Fibroblast of lung (primary cell): ENCODE data around the gene ZNF831. TPM values are rescaled to one million over a fixed set of nuclear protein-coding genes. Genes with fewer than 3 reads are reported as not detected.

Experiments
- DNase-seq, 2 donors: peaks; one replicate each; pipeline versions ENCODE4 v3.0.0 to v3.0.0-alpha.2; 2010; ENCODE audit warnings: low read depth in 2 of 2
- H2AFZ ChIP-seq: 2 replicates; pipeline ENCODE4 v1.5.1; 2012; ENCODE audit warnings: low read length, control low read depth, inconsistent platforms
- H3K27ac ChIP-seq: 2 replicates; pipeline ENCODE4 v1.5.1; 2011; ENCODE audit warnings: low read length, control low read depth; ENCODE audit not compliant: insufficient read depth
- H3K27me3 ChIP-seq: 2 replicates; pipeline ENCODE4 v1.5.1; 2011; ENCODE audit warnings: mild to moderate bottlenecking, low read length; ENCODE audit not compliant: control insufficient read depth, insufficient read depth
- H3K36me3 ChIP-seq: 2 replicates; pipeline ENCODE4 v1.5.1; 2011; ENCODE audit warnings: low read length; ENCODE audit not compliant: control insufficient read depth, insufficient read depth
- H3K4me1 ChIP-seq: 2 replicates; pipeline ENCODE4 v1.5.1; 2011; ENCODE audit warnings: low read length; ENCODE audit not compliant: control insufficient read depth, insufficient read depth; ENCODE audit errors: extremely low read depth
- H3K4me2 ChIP-seq: 2 replicates; pipeline ENCODE4 v1.5.1; 2011; ENCODE audit warnings: low read length, control low read depth; ENCODE audit not compliant: insufficient read depth; ENCODE audit errors: extremely low read depth
- H3K4me3 ChIP-seq, 4 experiments: fragments of 200-600 bp in 1 of 4; sonication (generic) in 1 of 4; replicated peaks in 1 of 4; 2 replicates each; pipeline ENCODE4 v1.5.1; 2011 to 2016; ENCODE audit warnings: low read length in 4 of 4, low read depth in 3 of 4, mild to moderate bottlenecking in 3 of 4, control low read depth in 2 of 4, inconsistent platforms in 1 of 4, mixed read lengths in 1 of 4; ENCODE audit not compliant: insufficient read depth in 1 of 4; ENCODE audit errors: control extremely low read depth in 1 of 4
- H3K79me2 ChIP-seq: 2 replicates; pipeline ENCODE4 v1.5.1; 2012; ENCODE audit warnings: mild to moderate bottlenecking, low read length, inconsistent platforms; ENCODE audit not compliant: control insufficient read depth, insufficient read depth
- H3K9ac ChIP-seq: 2 replicates; pipeline ENCODE4 v1.5.1; 2011; ENCODE audit warnings: mild to moderate bottlenecking, low read length, control low read depth; ENCODE audit not compliant: insufficient read depth
- H3K9me3 ChIP-seq: 2 replicates; pipeline ENCODE4 v1.5.1; 2012; ENCODE audit warnings: low read depth, low read length; ENCODE audit not compliant: control insufficient read depth, insufficient read depth
- H4K20me1 ChIP-seq: 2 replicates; pipeline ENCODE4 v1.5.1; 2011; ENCODE audit warnings: low read length; ENCODE audit not compliant: control insufficient read depth, insufficient read depth; ENCODE audit errors: extremely low read depth
- EZH2 ChIP-seq: IDR thresholded peaks from 2 replicates; pipeline ENCODE4 v1.5.1; 2012; ENCODE audit warnings: low read length, control low read depth, mild to moderate bottlenecking; ENCODE audit errors: missing control alignments
- polyA plus RNA-seq, 2 donors: library from polyadenylated mRNA; depleted of rRNA in 1 of 2; stranded (reverse) in 1 of 2; unstranded in 1 of 2; fragments of >200 nt; gene quantifications; 2 replicates each; pipeline ENCODE4 v1.2.1, GENCODE V29; 2011 to 2012; ENCODE audit warnings: missing spikeins in 1 of 2
- total RNA-seq: library from RNA; depleted of rRNA; stranded (reverse); fragments of >200 nt; gene quantifications from 2 replicates; pipeline ENCODE4 v1.2.1, GENCODE V29; 2014
- TF ChIP-seq, protein P1 (sequence below), 2 donors: IDR thresholded peaks in 1 of 2; conservative IDR thresholded peaks in 1 of 2; 1 replicate in 1 of 2; 2 replicates in 1 of 2; pipeline ENCODE4 v1.5.1; 2011 to 2012; ENCODE audit warnings: low read length in 2 of 2, control low read depth in 1 of 2, inconsistent platforms in 1 of 2, low read depth in 1 of 2, mild to moderate bottlenecking in 1 of 2

Gene ZNF831
- total and polyA plus RNA-seq, 2 donors (not counting 1 experiment from before 2014, with no cell fraction given), result not detected

- H2AFZ ChIP-seq, result no peak overlapping the region
- H3K27ac ChIP-seq, result no peak overlapping the region
- H3K4me3 ChIP-seq, result no peak overlapping the region
- H3K27me3 ChIP-seq, result no peaks in the 10 kb centered on the region
- H3K36me3 ChIP-seq, result no peaks in the 10 kb centered on the region
- no peaks in the 10 kb centered on the region for H3K4me1 ChIP-seq
- H3K79me2 ChIP-seq, result no peaks in the 10 kb centered on the region
- no peak overlapping the region for H3K4me2 ChIP-seq
- H4K20me1 ChIP-seq, result no peaks in the 10 kb centered on the region
- H3K9ac ChIP-seq, result no peak overlapping the region
- H3K9me3 ChIP-seq, result no peaks in the 10 kb centered on the region
- TF ChIP-seq EZH2, result no peak
- TF ChIP-seq, protein P1, sequence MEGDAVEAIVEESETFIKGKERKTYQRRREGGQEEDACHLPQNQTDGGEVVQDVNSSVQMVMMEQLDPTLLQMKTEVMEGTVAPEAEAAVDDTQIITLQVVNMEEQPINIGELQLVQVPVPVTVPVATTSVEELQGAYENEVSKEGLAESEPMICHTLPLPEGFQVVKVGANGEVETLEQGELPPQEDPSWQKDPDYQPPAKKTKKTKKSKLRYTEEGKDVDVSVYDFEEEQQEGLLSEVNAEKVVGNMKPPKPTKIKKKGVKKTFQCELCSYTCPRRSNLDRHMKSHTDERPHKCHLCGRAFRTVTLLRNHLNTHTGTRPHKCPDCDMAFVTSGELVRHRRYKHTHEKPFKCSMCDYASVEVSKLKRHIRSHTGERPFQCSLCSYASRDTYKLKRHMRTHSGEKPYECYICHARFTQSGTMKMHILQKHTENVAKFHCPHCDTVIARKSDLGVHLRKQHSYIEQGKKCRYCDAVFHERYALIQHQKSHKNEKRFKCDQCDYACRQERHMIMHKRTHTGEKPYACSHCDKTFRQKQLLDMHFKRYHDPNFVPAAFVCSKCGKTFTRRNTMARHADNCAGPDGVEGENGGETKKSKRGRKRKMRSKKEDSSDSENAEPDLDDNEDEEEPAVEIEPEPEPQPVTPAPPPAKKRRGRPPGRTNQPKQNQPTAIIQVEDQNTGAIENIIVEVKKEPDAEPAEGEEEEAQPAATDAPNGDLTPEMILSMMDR (conservative IDR thresholded peaks at IDR 0.05 in 1 of 2, IDR thresholded peaks at IDR 0.05 in 1 of 2; ENCODE audit: low read depth in 1 of 2, low read length in 2 of 2), result no peak
- no peak for DNase-seq
Observed at GRCh38 chr20:59297686-59298085, 134.1 kb downstream of the ZNF831 start.

GRCh38 chr20:59299945-59300332 is 136.3 kb downstream of the ZNF831 start:
- Histone ChIP-seq H2AFZ (no peak overlapping the region), H4K20me1 (no peaks in the 10 kb centered on the region), H3K27ac (no peak overlapping the region), H3K79me2 (no peaks in the 10 kb centered on the region), H3K4me2 (no peak overlapping the region), H3K27me3 (no peaks in the 10 kb centered on the region), H3K4me1 (no peaks in the 10 kb centered on the region), H3K9ac (no peak overlapping the region), H3K4me3 (no peak overlapping the region), H3K9me3 (no peaks in the 10 kb centered on the region), H3K36me3 (no peaks in the 10 kb centered on the region)
- TF ChIP-seq, protein P1 (conservative IDR thresholded peaks at IDR 0.05 in 1 of 2, IDR thresholded peaks at IDR 0.05 in 1 of 2; ENCODE audit: low read depth in 1 of 2, low read length in 2 of 2), result no peak
- no peak for TF ChIP-seq EZH2
- no peak for DNase-seq

- no peaks in the 10 kb centered on the region for H4K20me1 ChIP-seq
- H3K9me3 ChIP-seq, result no peaks in the 10 kb centered on the region
- H2AFZ ChIP-seq, result no peak within 1 kb of the TSS
- no peak for DNase-seq
- H3K36me3 ChIP-seq, result no peaks in the 10 kb centered on the region
- H3K27ac ChIP-seq, result no peak within 1 kb of the TSS
- H3K9ac ChIP-seq, result no peak within 1 kb of the TSS
- no peak within 1 kb of the TSS for H3K4me2 ChIP-seq
- H3K4me1 ChIP-seq, result no peaks in the 10 kb centered on the region
- no peak within 1 kb of the TSS for H3K4me3 ChIP-seq
- no peaks in the 10 kb centered on the region for H3K79me2 ChIP-seq
- H3K27me3 ChIP-seq, result no peaks in the 10 kb centered on the region
- TF ChIP-seq, protein P1 (conservative IDR thresholded peaks at IDR 0.05 in 1 of 2, IDR thresholded peaks at IDR 0.05 in 1 of 2; ENCODE audit: low read depth in 1 of 2, low read length in 2 of 2), result no peak
Observed at GRCh38 chr20:59300333-59301081, 136.9 kb downstream of the ZNF831 start, which contains the start of gene EDN3. TSS of gene EDN3 (plus strand) at chr20:59300611. CDS start at chr20:59300813, 202 bp downstream.
